GM11168 (cell line): ENCODE results near the gene TP53AIP1.

Experiments
- in situ Hi-C: fragments of 300-500 bp; cut with MboI; formaldehyde crosslinking; loops from one replicate; pipeline ENCODE4 v1.12.0; 2022; ENCODE audit warnings: low sequenced_read_pairs; ENCODE audit not compliant: unreplicated experiment

Gene TP53AIP1

GRCh38 chr11:128892866-128893565 lies 49.7 kb downstream of the TP53AIP1 start:
- in situ Hi-C loops: no loop called here

DNA sequence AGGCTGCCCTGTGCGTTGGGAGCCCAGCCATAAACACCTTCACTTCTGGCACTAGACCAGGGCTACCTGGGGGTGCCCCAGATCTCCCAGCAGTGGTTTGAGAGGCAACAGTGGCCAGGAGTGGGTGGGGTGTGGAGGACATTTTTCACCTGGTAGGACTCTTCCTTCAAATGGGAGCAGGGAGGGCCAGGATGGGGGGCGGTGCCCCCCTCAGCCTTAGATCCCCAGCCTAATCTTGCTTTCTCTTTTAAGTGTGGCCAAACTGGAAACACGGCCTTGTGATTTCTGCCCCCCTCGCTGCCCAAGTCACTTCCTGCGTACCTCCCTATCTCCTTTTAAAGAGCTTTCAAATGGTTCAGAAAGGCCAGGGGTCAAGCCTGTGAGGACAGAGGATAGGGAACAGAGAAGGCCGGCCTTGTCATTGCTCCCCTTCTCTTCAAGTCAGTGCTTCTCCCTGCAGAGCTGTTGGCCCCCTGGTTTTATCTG lies 50.7 kb downstream of the TP53AIP1 start:
- in situ Hi-C loops: no loop called here

DNA sequence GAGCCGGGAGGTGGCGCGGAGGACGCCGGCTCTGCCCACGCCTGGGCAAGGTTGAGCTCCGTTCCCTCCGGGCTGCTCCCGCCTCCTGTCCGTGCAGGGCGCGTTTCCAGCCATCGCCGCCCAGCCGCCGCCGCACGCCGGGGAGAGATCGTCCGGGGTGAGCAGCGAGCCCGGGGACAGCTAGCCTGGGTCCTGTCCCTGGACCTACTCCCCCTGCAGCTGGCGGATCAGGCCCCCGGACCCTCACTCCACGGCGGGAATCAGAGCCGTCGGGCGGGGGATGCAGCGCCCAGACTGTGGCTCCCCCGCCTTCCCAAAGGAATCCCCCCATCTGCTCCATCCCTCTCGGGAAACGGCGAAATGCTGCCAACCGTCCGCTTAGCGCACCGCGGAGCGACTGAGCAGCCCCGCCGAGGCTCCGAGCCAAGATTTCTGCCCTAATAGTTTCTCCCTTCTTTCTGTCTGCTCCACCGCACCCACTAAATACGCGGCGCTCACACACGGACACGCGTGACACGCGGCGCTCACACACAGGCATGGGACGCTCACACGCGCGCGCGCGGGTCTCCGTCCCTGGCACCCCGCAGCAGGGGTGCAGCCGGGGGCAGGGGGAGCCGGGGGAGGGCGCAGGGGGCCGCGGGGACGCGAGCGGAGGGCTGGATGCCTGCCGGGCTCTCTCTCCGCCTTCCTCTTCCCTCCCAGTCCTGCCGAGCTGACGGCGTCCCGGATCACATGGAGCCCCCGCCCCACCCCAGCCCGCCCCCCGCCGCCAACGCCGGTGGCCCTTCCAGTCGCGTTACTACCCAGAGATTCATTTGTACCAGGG lies 51.9 kb downstream of the TP53AIP1 start, which contains the start of gene KCNJ5:
TSS of gene KCNJ5 (plus strand) at position 814 of the 826 bp plus-strand sequence. CDS start 19,918 bp downstream, outside the sequence.
- in situ Hi-C loops: no loop called here

GRCh38 chr11:128890216-128890542 lies 52.5 kb downstream of the TP53AIP1 start:
- in situ Hi-C loops: no loop called here

GRCh38 chr11:128889657-128890213 lies 52.9 kb downstream of the TP53AIP1 start:
- in situ Hi-C loops: no loop called here

DNA sequence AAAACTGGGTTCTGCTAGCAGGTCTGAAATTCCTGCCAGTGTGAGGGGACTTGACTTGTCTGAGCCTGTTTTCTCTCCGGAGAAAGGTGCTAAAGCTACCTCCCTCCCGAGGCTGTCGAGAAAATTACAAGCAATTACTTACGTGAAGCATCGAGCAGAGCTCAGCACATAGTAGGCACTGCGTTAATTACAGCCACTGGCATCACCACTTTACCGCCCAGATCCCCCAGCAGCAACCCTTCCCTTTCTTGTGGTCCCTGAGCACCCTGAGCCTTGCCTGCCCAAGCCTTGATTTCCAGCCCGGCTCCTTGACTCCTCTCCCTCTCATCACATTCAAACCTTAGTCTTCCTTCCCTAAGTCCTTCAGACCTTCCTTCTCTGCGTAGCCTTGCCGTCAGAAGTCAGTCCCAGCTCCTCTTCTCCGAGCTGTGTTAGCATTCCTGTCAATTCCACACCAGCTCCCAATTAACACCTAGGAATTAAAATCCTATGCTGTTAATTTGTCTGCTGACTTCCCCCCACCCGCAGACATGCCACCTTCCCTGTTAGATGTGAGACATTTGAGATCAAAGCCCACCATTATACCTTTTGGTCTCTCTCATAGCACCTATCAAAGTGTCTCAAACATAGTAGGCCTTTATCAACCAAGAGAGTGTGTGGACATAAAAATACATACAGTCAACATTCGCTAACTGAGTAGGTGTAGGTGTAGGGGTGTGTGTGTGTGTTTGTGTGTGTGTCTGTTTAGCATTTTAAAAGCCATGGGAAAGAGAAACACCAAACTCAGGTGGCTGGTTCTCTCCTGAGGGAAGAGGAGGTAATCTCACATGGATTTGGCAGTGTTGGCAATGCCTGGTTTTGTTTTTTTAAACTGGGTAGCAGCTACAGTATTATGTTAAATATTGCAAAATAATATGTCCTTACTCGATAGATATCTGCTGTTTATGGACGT lies 54.4 kb downstream of the TP53AIP1 start:
- in situ Hi-C loops: no loop called here

DNA sequence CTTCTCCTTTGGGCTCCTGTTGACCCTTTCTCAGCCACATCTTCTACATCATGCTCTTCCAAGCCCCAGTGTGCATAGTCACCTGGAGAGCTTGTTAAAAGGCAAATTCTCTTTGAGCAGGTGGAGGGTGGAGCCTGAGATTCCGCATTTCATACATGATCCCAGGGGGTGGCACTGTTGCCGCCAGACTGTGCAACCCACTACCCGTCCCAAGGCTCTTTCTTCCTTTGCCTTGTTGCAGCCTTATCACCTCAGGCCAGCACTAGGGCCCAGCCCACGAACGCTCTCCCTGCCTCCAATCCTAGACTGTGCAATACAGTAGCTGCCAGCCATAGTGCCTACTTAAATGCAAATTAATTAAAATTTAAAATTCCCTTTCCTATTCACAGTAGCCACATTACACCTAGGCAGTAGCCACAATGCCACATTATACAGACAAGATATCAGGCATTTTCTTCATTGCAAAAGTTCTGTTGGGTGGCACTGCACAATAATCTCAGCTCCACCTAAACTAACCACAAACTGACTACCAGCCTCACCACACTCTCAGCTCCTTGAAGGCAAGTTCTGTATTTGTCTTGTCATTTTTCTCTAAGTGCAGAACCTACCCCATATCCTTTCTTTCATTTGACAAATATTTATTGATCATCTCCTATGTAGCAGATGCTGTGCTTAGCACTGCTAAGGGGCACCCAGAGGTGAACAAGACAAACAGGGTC lies 56.1 kb downstream of the TP53AIP1 start:
- in situ Hi-C loops: no loop called here
